Measurements from ENCODE around the gene RPS28.
"Not testable (repeated sequence)": the region's sequence is repeated elsewhere in the genome, so short reads cannot be mapped to it uniquely, and the experiment has no call there.

The RPS28 gene

DNA sequence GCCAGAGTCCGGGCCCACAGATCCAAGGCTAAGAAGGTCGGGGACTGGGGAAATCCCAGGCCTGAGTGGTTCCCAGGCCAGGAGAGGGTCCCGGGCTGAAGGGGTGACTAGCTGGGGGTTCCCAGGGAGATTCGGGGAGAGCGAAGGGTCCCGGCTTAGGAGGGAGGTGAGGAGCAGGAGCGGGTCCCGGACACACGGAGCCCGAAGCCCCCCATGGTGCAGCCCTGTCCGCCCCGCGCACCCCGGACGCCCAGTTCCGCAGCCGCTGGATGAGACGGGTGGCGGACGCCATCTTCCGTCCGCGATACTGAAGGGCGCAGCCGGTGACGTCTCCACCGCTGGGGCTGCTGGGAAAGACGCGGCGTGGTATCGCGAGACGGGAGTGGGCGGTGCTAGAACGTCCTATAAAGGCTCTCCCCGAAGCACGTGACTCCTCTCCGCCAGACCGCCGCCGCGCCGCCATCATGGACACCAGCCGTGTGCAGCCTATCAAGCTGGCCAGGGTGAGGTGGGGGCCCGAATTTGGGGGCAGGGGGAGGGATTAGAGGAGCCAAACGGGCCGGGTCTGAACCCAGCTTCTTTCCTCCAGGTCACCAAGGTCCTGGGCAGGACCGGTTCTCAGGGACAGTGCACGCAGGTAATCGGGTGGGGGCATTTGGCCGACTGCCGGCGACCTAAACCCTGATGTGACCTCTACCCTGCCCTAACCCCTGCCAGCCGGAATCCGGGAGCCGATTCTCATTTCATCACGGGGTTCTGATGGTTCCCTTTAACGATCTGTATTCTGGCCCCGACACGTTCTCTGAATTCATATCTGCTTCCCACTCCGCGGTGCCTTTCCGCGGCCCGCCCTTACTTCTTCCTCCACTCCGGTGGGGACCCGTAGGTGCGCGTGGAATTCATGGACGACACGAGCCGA is at the start of gene RPS28, which contains the start of gene NDUFA7:
RPS28 (plus strand) TSS at position 430 of the 919 bp plus-strand sequence; CDS start at position 465, 35 bp downstream.
NDUFA7 (minus strand) TSS at position 309 of the 919 bp plus-strand sequence; CDS start at position 292, 17 bp downstream.
- DNase-seq (ENCODE audit: low spot score in 2 of 2) = peak; percentile 88 to 96
- H3K36me3 ChIP-seq (replicated peaks) = peaks cover 53% of the 10 kb centered on the region
- no peaks in the 10 kb centered on the region for H3K27me3 ChIP-seq (ENCODE audit: low read depth)
- no peaks in the 10 kb centered on the region for H3K9me3 ChIP-seq
- H3K4me3 ChIP-seq = peak within 1 kb of the TSS; percentile 98
- peaks cover 23% of the 10 kb centered on the region for H3K4me1 ChIP-seq
- in situ Hi-C loops (cut with MboI; ENCODE audit: low sequenced_read_pairs) = no loop called here

DNA sequence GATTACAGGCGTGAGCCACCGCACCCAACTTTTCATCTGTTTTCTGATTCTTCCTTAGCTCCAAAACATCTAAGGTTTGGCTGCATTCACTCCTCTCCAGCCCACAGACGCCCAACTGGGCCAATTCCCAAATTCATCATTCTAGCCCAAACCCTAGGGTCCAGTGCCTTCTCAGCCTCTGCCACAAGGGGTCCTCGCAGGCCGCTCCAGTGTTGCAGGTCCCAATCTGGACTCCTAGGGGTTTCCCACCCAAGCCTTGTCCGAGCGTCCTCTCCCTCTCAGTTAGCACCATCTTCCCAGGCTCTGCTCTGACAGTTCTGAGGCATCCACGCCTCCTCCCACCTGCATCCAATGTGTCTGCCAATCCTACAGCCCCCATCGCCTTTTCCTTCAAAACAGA is 44.8 kb upstream of the RPS28 start:
- H3K27me3 ChIP-seq (ENCODE audit: low read depth); H3K36me3 ChIP-seq (replicated peaks); in situ Hi-C loops (cut with MboI; ENCODE audit: low sequenced_read_pairs); H3K4me3 ChIP-seq; DNase-seq (ENCODE audit: low spot score in 2 of 2); H3K4me1 ChIP-seq; H3K9me3 ChIP-seq: not testable (repeated sequence)

DNA sequence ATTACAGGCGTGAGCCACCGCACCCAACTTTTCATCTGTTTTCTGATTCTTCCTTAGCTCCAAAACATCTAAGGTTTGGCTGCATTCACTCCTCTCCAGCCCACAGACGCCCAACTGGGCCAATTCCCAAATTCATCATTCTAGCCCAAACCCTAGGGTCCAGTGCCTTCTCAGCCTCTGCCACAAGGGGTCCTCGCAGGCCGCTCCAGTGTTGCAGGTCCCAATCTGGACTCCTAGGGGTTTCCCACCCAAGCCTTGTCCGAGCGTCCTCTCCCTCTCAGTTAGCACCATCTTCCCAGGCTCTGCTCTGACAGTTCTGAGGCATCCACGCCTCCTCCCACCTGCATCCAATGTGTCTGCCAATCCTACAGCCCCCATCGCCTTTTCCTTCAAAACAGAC is 30.0 kb upstream of the RPS28 start:
- H3K4me1 ChIP-seq; H3K9me3 ChIP-seq; H3K4me3 ChIP-seq; in situ Hi-C loops (cut with MboI; ENCODE audit: low sequenced_read_pairs); DNase-seq (ENCODE audit: low spot score in 2 of 2); H3K27me3 ChIP-seq (ENCODE audit: low read depth); H3K36me3 ChIP-seq (replicated peaks): not testable (repeated sequence)

DNA sequence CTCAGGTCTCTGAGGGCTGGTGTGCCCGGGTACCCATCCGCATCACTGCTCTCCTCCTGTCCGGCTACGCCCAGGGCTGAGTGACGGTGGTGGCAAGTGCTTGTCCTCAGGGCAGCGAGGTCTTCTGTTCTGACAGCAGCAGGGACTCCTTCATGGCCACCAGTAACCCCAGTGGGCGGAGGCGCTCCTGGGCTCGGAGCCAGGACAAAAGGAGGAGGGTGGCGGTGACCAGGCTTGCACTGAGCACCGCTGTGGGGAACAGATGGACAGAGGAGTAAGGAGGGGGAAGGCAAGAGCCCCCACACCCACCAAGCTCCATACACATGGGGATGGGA is 19.0 kb upstream of the RPS28 start:
- no peak overlapping the region for H3K4me3 ChIP-seq
- peak in 1 of 2 experiments; percentile 7 for DNase-seq (ENCODE audit: low spot score in 2 of 2)
- H3K27me3 ChIP-seq (ENCODE audit: low read depth) = no peaks in the 10 kb centered on the region
- in situ Hi-C loops (cut with MboI; ENCODE audit: low sequenced_read_pairs) = no loop called here
- no peaks in the 10 kb centered on the region; the same call in 1 of the 2 replicates for H3K4me1 ChIP-seq
- no peaks in the 10 kb centered on the region for H3K36me3 ChIP-seq (replicated peaks)
- no peaks in the 10 kb centered on the region for H3K9me3 ChIP-seq

DNA sequence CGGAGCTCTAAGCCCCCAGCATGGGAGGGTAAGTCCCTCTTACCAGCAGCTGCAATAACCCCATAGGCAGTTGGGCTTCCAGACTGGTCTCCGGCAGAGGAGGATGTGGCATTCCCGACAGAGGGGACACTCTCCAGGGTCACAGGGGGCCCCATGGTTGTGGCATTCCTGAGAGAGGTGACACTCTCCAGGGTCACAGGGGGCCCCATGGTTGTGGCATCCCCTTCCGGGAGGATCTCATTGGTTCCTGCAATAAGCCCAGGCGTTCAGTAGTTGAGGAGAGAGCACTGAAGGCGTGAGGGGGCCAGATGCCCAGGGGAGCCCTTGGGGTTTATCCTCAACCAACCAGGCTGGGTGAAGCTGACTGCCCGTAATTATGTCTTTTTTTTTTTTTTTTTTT is 18.6 kb upstream of the RPS28 start:
- H3K36me3 ChIP-seq (replicated peaks) = peaks cover under 1% of the 10 kb centered on the region
- DNase-seq (ENCODE audit: low spot score in 2 of 2) = peak in 1 of 2 experiments; percentile 6
- H3K4me1 ChIP-seq = no peaks in the 10 kb centered on the region; the same call in 1 of the 2 replicates
- H3K9me3 ChIP-seq = no peaks in the 10 kb centered on the region
- H3K27me3 ChIP-seq (ENCODE audit: low read depth) = no peaks in the 10 kb centered on the region
- no peak overlapping the region for H3K4me3 ChIP-seq
- in situ Hi-C loops (cut with MboI; ENCODE audit: low sequenced_read_pairs) = no loop called here

DNA sequence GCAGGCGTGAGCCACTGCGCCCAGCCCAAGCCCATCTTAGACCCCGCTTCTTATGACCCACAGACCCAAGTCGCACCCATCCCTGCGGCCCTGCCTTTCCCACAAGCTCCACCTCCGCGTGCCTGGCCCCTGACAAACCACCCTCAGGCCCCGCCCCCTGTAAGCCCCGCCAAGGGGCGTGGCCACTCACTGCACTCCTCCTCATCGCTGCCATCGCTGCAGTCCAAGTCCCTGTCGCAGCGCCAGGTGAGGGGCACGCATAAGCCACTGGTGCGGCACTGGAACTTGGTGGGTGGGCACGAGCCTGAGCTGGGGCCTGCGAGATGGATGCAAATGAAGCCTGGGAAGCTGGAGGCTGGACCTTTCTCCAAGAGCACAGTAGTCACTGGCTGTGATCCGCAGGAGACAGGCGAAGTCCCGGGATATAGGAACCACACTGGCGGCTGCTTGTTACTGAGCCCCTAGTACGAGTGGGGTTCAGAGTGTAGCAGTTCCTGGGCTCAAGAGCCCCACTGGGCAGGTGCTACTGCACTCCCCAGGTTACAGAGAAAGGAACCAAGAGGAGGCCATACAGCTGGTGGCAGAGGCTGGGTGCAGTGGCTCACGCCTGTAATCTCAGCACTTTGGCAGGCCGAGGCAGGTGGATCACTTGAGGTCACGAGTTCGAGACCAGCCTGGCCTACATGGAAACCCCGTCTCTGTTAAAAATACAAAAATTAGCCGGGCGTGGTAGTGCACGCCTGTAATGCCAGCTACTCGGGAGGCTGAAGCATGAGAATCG is 16.3 kb upstream of the RPS28 start:
- Histone ChIP-seq H3K27me3 (ENCODE audit: low read depth) (no peaks in the 10 kb centered on the region), H3K4me3 (no peak overlapping the region), H3K4me1 (no peaks in the 10 kb centered on the region; the same call in 1 of the 2 replicates), H3K36me3 (replicated peaks) (peaks cover 21% of the 10 kb centered on the region), H3K9me3 (no peaks in the 10 kb centered on the region)
- peak; percentile 59 to 87 for DNase-seq (ENCODE audit: low spot score in 2 of 2)
- in situ Hi-C loops (cut with MboI; ENCODE audit: low sequenced_read_pairs) = no loop called here

DNA sequence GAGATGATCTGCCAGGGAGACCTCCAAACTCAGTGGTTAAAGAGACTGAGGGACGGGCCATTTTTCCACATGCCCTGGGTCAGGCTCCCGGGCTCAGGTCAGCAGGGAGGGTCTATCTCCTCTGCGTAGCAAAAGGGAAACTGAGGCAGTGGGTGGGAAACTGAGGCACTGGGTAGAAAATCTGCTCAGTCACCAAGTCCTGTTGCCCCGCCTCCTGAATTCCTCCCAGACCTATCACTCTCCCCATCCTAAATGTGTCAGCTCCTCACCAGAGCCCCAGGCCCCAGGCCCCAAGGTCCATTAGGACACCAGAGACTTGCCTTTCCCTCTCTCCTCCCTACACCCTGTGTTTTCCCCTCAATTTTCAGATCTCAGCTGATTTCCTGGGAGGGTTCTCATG is 15.5 kb upstream of the RPS28 start:
- in situ Hi-C loops (cut with MboI; ENCODE audit: low sequenced_read_pairs) = no loop called here

DNA sequence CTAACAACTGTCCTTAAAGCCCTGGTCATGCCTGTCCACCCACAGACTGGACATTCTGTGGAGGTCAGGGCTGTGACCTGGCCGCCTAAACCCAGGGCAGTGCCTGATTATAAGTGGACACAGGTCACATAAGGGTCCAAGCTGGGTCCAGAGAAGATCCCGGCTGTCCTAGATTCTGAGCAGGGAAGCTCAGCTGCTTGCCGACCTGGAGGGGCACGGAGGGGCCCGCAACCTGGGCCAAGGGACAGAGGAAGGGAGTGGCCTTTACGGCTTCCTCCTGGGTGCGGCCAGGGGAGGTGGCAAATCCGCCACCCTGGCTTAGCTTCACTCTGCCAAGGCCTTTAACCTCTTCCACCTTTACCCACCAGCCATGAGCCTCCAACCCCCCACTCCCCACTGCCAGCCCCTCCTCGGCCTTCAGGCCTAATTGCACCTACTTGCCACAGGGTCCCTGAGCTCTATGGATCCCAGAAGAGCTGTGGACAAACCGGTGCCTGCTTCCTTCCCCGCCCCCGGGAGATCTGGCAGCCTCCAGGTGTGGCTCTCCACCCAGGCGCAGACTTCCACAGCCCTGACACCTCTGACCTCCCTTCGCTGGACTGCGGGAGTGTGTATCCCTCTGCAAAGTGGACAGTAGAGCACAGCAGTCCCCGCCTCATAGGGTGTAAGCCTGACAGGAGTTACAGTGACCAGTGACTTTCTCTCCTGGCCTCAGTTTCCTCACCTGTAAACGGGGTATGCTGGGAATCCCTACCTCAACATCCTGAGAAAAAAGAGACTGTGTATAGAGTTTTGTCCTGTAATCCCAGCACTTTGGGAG is 14.9 kb upstream of the RPS28 start:
- H3K9me3 ChIP-seq = no peaks in the 10 kb centered on the region
- peak in 1 of 2 experiments; percentile 8 for DNase-seq (ENCODE audit: low spot score in 2 of 2)
- H3K36me3 ChIP-seq (replicated peaks) = peaks cover 36% of the 10 kb centered on the region
- in situ Hi-C loops (cut with MboI; ENCODE audit: low sequenced_read_pairs) = no loop called here
- H3K4me3 ChIP-seq = no peak overlapping the region
- no peaks in the 10 kb centered on the region; the same call in 1 of the 2 replicates for H3K4me1 ChIP-seq
- H3K27me3 ChIP-seq (ENCODE audit: low read depth) = no peaks in the 10 kb centered on the region

More for the DNA sequence above, 15.5 kb upstream of the RPS28 start:
- Histone ChIP-seq H3K4me1 (no peaks in the 10 kb centered on the region; the same call in 1 of the 2 replicates), H3K4me3 (no peak overlapping the region), H3K9me3 (no peaks in the 10 kb centered on the region), H3K36me3 (replicated peaks) (peaks cover 29% of the 10 kb centered on the region), H3K27me3 (ENCODE audit: low read depth) (no peaks in the 10 kb centered on the region)
- peak in 1 of 2 experiments; percentile 9 for DNase-seq (ENCODE audit: low spot score in 2 of 2)

DNA sequence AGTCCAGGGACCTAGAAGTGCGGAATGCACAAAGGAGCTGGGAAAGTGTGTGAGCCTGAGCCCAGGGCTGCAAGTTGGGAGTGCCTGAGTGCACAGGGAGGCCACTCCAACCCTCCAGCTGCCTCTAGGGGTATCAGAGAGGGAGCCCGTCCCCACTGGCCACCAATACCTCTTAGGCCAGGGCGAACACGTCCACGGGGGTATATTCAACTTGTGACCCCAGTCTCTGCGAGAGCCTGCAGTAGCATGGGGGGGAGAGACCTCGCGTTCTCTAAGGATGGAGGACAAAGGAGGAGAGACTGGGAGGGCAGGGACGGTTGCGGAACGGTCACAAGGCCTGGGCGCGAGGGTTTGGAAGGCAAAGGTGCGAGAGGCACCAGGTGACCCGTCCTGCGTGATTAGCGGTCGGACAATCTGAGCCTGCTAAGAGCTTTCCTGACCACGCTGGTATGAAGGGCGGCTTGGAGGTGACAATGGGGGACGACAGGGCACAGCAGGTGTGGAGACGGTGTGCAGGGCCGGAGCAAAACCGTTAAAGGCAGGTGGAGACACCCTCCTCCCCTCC is 13.8 kb upstream of the RPS28 start:
- Histone ChIP-seq H3K27me3 (ENCODE audit: low read depth) (no peaks in the 10 kb centered on the region), H3K9me3 (no peaks in the 10 kb centered on the region), H3K4me3 (no peak overlapping the region), H3K4me1 (no peaks in the 10 kb centered on the region; the same call in 1 of the 2 replicates), H3K36me3 (replicated peaks) (peaks cover 46% of the 10 kb centered on the region)
- peak in 1 of 2 experiments; percentile 10 for DNase-seq (ENCODE audit: low spot score in 2 of 2)
- in situ Hi-C loops (cut with MboI; ENCODE audit: low sequenced_read_pairs) = no loop called here

DNA sequence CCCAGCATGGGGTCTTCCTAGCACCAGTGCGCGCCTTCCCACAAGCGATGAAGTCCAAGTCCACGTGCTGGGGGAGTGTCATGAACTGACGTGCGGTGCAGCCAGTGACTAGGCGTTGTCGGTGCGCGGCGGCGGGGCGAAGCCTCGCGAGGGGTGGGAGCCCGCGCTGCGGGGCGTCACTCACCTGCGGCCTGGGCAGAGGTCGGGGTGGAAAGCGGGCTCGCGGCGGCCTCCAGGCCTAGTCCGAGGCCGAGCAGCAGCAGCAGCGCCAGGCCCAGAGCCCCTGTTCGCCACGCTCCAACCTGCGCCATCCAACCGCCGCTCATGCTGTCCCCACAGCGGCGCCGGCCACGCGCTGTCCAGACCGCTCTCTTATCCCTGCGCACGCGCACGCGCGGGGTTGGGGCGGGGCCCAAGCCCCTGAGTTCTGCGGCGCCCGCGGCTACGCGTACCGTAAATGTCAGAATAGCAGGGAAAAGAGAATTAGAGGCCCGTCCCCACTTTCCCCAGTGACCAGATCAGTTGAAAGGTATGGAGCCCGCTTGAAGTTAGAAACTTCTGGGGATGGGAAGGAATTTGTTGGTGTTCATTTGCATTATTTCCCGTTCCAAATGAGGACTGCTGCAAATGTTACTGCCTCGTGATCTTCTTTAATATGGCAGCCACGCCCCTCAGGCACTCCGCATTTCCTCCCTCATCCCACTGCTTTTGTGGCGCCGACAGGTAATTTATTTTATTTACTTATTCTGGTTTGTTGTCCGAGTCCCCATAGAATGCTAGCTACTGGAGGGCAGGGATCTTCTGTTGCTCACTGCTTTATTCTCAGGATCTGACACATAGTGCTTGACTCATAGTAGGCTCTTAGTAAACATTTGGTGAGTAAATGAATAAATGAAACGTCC is 13.1 kb upstream of the RPS28 start, which contains the start of gene CD320:
CD320 (minus strand) TSS at position 394 of the 902 bp plus-strand sequence; CDS start at position 326, 68 bp downstream.
- in situ Hi-C loops (cut with MboI; ENCODE audit: low sequenced_read_pairs) = no loop called here
- Histone ChIP-seq H3K4me3 (no peak within 1 kb of the TSS), H3K27me3 (ENCODE audit: low read depth) (no peaks in the 10 kb centered on the region), H3K4me1 (no peaks in the 10 kb centered on the region; the same call in 1 of the 2 replicates), H3K9me3 (no peaks in the 10 kb centered on the region), H3K36me3 (replicated peaks) (peaks cover 47% of the 10 kb centered on the region)
- DNase-seq (ENCODE audit: low spot score in 2 of 2) = peak in 1 of 2 experiments; percentile 6

DNA sequence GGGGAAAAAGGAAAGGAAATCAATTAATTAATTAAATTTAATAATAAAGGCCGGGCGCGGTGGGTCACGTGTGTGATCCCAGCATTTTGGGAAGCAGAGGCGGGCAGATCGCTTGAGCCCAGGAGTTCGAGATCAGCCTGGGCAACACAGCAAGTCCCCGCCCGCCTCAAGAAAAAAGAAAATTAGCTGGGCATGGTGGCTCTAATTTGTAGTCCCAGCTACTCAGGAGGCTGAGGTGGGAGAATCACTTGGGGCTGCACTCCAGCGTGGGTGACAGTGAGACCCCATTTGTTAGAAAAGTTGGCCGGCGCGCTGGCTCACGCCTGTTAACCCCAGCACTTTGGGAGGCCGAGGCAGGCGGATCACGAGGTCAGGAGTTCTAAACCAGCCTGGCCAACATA is 12.4 kb upstream of the RPS28 start:
- in situ Hi-C loops (cut with MboI; ENCODE audit: low sequenced_read_pairs) = no loop called here
- H3K27me3 ChIP-seq (ENCODE audit: low read depth) = no peaks in the 10 kb centered on the region
- H3K4me3 ChIP-seq = no peak overlapping the region
- DNase-seq (ENCODE audit: low spot score in 2 of 2) = peak in 1 of 2 experiments; percentile 6
- H3K36me3 ChIP-seq (replicated peaks) = peaks cover 53% of the 10 kb centered on the region
- H3K4me1 ChIP-seq = no peaks in the 10 kb centered on the region; the same call in 1 of the 2 replicates
- no peaks in the 10 kb centered on the region for H3K9me3 ChIP-seq

All from HAP-1 (cell line).